ENCODE measurements around the gene SERTAD4. TPM values are rescaled to one million over a fixed set of nuclear protein-coding genes. Genes with fewer than 3 reads are reported as not detected.

Gene SERTAD4
- total RNA-seq, 2 experiments from 2014 or later = not detected

DNA sequence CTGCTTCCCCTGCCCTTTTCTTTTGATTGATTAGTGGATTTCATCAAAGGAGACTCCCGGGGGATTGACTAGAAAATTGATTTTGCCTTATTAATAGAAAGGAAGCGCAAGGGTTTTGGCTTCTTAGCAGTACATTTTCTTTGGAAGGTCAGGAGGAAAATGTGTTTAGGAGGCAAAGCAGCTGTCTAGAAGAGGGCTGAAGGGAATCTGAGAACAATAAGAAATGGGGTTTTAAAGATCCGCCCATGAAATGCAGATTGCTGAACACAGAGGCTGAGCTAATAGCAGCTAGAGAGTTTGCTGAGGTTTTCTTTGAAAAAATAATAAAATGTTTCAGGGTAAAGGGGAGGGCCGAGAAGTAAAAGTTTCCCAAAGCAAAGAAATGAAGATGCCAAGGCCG, 4.9 kb downstream of the SERTAD4 start:
- H3K36me3 Mint-ChIP-seq (ENCODE audit: low read depth) = no peaks in the 10 kb centered on the region
- Histone ChIP-seq H3K9me3 (ENCODE audit: control insufficient read depth in 1 of 2, insufficient read depth in 1 of 2, low read length in 2 of 2) (peaks cover 0 to 10% of the 10 kb centered on the region in 2 experiments), H3K27me3 (ENCODE audit: control insufficient read depth in 1 of 2, insufficient read depth in 2 of 2, low read length in 2 of 2) (peaks cover 29 to 54% of the 10 kb centered on the region in 2 experiments), H3K36me3 (ENCODE audit: insufficient read depth, low read length) (no peaks in the 10 kb centered on the region), H3K4me3 (ENCODE audit: low read length) (no peak overlapping the region), H3K4me1 (ENCODE audit: insufficient read depth, low read length) (peaks cover 16% of the 10 kb centered on the region), H3K27ac (ENCODE audit: low read depth in 1 of 2, low read length in 2 of 2) (no peak overlapping the region)
- no peak overlapping the region for H3K27ac Mint-ChIP-seq
- ATAC-seq (ENCODE audit: poor library complexity) (no peak), DNase-seq (no peak)
- H3K27me3 Mint-ChIP-seq = peaks cover 76% of the 10 kb centered on the region
- H3K9me3 Mint-ChIP-seq = no peaks in the 10 kb centered on the region
- peaks cover 6% of the 10 kb centered on the region for H3K4me1 Mint-ChIP-seq (ENCODE audit: low read depth)
- intact Hi-C loops (cut with DNase I, micrococcal nuclease) = loop anchor here in 1 of 2 experiments (10.0 kb wide), 1 partner anchor 687 kb away; no protein-coding TSS in a partner anchor
- ChIA-PET POLR2A (no interaction called here), CTCF (no interaction called here)
- no peak overlapping the region for H3K4me3 Mint-ChIP-seq
- TF ChIP-seq, protein P1, sequence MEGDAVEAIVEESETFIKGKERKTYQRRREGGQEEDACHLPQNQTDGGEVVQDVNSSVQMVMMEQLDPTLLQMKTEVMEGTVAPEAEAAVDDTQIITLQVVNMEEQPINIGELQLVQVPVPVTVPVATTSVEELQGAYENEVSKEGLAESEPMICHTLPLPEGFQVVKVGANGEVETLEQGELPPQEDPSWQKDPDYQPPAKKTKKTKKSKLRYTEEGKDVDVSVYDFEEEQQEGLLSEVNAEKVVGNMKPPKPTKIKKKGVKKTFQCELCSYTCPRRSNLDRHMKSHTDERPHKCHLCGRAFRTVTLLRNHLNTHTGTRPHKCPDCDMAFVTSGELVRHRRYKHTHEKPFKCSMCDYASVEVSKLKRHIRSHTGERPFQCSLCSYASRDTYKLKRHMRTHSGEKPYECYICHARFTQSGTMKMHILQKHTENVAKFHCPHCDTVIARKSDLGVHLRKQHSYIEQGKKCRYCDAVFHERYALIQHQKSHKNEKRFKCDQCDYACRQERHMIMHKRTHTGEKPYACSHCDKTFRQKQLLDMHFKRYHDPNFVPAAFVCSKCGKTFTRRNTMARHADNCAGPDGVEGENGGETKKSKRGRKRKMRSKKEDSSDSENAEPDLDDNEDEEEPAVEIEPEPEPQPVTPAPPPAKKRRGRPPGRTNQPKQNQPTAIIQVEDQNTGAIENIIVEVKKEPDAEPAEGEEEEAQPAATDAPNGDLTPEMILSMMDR (IDR thresholded peaks at IDR 0.05) = no peak

DNA sequence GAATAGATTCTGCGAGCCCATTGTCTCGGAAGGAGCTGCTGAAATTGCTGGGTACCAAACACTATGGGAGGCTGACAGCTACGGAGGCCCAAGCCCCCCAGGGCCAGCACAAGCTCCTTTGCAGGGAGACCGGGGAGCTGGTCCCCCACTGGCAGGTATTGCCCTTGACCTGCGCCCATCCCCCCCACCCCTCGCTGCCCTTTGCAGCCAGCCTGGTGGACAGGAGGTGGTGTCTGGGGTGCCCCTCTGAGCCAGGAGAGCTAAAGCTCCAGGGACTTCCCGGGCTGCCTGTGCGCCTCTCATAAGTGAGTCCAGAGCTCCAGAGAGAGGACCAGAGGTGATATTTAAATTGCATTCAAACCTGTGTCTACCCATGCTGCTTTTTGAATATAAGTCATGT, 5.4 kb downstream of the SERTAD4 start:
- H3K9me3 ChIP-seq (ENCODE audit: control insufficient read depth in 1 of 2, insufficient read depth in 1 of 2, low read length in 2 of 2) = peaks cover 0 to 10% of the 10 kb centered on the region in 2 experiments
- CTCF ChIA-PET = no interaction called here
- ATAC-seq (ENCODE audit: poor library complexity) = no peak
- peaks cover 81% of the 10 kb centered on the region for H3K27me3 Mint-ChIP-seq
- H3K27ac ChIP-seq (ENCODE audit: low read depth in 1 of 2, low read length in 2 of 2) = no peak overlapping the region
- H3K4me3 Mint-ChIP-seq = no peak overlapping the region
- peaks cover 6% of the 10 kb centered on the region for H3K4me1 Mint-ChIP-seq (ENCODE audit: low read depth)
- H3K27me3 ChIP-seq (ENCODE audit: control insufficient read depth in 1 of 2, insufficient read depth in 2 of 2, low read length in 2 of 2) = peaks cover 29 to 59% of the 10 kb centered on the region in 2 experiments
- H3K36me3 Mint-ChIP-seq (ENCODE audit: low read depth) = no peaks in the 10 kb centered on the region
- TF ChIP-seq, protein P1 (IDR thresholded peaks at IDR 0.05) = no peak
- no peak overlapping the region for H3K4me3 ChIP-seq (ENCODE audit: low read length)
- H3K36me3 ChIP-seq (ENCODE audit: insufficient read depth, low read length) = no peaks in the 10 kb centered on the region
- peaks cover 15% of the 10 kb centered on the region for H3K4me1 ChIP-seq (ENCODE audit: insufficient read depth, low read length)
- intact Hi-C loops (cut with DNase I, micrococcal nuclease) = loop anchor here in 1 of 2 experiments (10.0 kb wide), 1 partner anchor 687 kb away; no protein-coding TSS in a partner anchor
- no peaks in the 10 kb centered on the region for H3K9me3 Mint-ChIP-seq
- no peak overlapping the region for H3K27ac Mint-ChIP-seq
- DNase-seq = no peak
- POLR2A ChIA-PET = no interaction called here

DNA sequence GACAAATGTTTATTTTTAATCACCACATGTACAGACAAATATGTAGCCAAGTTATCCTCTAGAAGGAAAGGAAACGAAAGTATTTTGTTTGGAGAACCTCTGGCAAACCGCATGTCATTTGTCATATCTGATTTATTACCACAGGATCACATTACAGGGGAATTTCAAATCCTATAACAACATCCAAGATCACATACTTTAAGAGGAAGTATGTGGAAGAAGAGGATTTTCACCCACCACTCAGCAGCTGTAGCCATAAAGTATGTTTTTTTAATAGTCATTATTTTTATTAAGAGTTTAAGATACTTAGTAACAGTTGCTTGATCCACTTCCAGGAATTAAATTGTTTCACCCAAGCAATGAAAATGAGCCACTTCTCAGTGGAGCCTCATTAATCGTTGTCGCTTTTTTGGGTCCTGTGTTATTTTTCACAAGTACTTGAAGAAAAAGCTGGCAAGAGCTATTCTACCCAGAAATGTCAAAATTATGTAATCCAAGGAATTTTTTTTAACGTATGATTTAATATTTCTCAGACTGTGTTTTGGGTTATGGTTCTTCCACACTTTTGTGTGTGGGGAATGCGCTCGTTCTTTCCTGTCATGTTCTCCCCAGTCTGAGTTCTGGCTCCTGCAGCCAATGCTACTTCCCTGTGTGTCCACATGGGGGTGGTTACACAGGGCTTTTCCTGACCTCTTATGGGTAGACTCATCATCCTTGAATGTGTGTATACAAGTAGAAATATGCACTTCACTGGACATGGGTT, 6.9 kb downstream of the SERTAD4 start:
- Histone ChIP-seq H3K9me3 (ENCODE audit: control insufficient read depth in 1 of 2, insufficient read depth in 1 of 2, low read length in 2 of 2) (no peaks in the 10 kb centered on the region), H3K4me3 (ENCODE audit: low read length) (no peak overlapping the region), H3K36me3 (ENCODE audit: insufficient read depth, low read length) (no peaks in the 10 kb centered on the region), H3K4me1 (ENCODE audit: insufficient read depth, low read length) (no peaks in the 10 kb centered on the region), H3K27ac (ENCODE audit: low read depth in 1 of 2, low read length in 2 of 2) (no peak overlapping the region), H3K27me3 (ENCODE audit: control insufficient read depth in 1 of 2, insufficient read depth in 2 of 2, low read length in 2 of 2) (peaks cover 15 to 54% of the 10 kb centered on the region in 2 experiments)
- no peak overlapping the region for H3K27ac Mint-ChIP-seq
- peaks cover 89% of the 10 kb centered on the region for H3K27me3 Mint-ChIP-seq
- TF ChIP-seq, protein P1 (IDR thresholded peaks at IDR 0.05) = no peak
- DNase-seq = no peak
- POLR2A ChIA-PET = interaction anchor here (0.6 kb wide), 1 partner anchor 130 kb away, joined by 4 read pairs; no protein-coding TSS in a partner anchor
- ATAC-seq (ENCODE audit: poor library complexity) = no peak
- H3K9me3 Mint-ChIP-seq = no peaks in the 10 kb centered on the region
- H3K4me3 Mint-ChIP-seq = no peak overlapping the region
- peaks cover 2% of the 10 kb centered on the region for H3K4me1 Mint-ChIP-seq (ENCODE audit: low read depth)
- no peaks in the 10 kb centered on the region for H3K36me3 Mint-ChIP-seq (ENCODE audit: low read depth)
- CTCF ChIA-PET = no interaction called here
- intact Hi-C loops (cut with DNase I, micrococcal nuclease) = loop anchor here in 1 of 2 experiments (10.0 kb wide), 1 partner anchor 685 kb away; no protein-coding TSS in a partner anchor

Data from CD4-positive, alpha-beta T cell (primary cell).